ENCODE data around the gene PI4KA. TPM values are rescaled to one million over a fixed set of nuclear protein-coding genes. Genes with fewer than 3 reads are reported as not detected.
"Not testable (repeated sequence)": the region's sequence is repeated elsewhere in the genome, so short reads cannot be mapped to it uniquely, and the experiment has no call there.

The PI4KA gene
- total RNA-seq, 2 experiments from 2014 or later = 55.0 to 63.7 TPM

- intact Hi-C loops (cut with micrococcal nuclease) = no loop called here
- Mint-ChIP-seq H3K27ac (no peak overlapping the region), H3K4me3 (no peak overlapping the region), H3K36me3 (ENCODE audit: low read depth) (peaks cover 3% of the 10 kb centered on the region), H3K9me3 (no peaks in the 10 kb centered on the region), H3K4me1 (ENCODE audit: low read depth) (no peaks in the 10 kb centered on the region), H3K27me3 (ENCODE audit: low read depth) (no peaks in the 10 kb centered on the region)
- CTCF ChIA-PET = interaction anchor here (1.3 kb wide), 1 partner anchor 21 kb away, joined by 4 read pairs; no protein-coding TSS in a partner anchor
- no peak for DNase-seq
These were observed 137.0 kb downstream of the PI4KA start for GRCh38 chr22:20721409-20722218.

- CTCF ChIA-PET = interaction anchor here (1.3 kb wide), 1 partner anchor 22 kb away, joined by 4 read pairs; no protein-coding TSS in a partner anchor
- Mint-ChIP-seq H3K4me1 (ENCODE audit: low read depth) (no peaks in the 10 kb centered on the region), H3K4me3 (no peak overlapping the region), H3K27me3 (ENCODE audit: low read depth) (no peaks in the 10 kb centered on the region), H3K9me3 (no peaks in the 10 kb centered on the region), H3K36me3 (ENCODE audit: low read depth) (peaks cover 3% of the 10 kb centered on the region), H3K27ac (no peak overlapping the region)
- DNase-seq = no peak
- intact Hi-C loops (cut with micrococcal nuclease) = no loop called here
These were observed 137.8 kb downstream of the PI4KA start for GRCh38 chr22:20720692-20721408.

- H3K4me3 Mint-ChIP-seq; H3K36me3 Mint-ChIP-seq (ENCODE audit: low read depth); DNase-seq; H3K27me3 Mint-ChIP-seq (ENCODE audit: low read depth); H3K9me3 Mint-ChIP-seq; CTCF ChIA-PET; H3K27ac Mint-ChIP-seq; H3K4me1 Mint-ChIP-seq (ENCODE audit: low read depth); intact Hi-C loops (cut with micrococcal nuclease): not testable (repeated sequence)
These were observed 139.9 kb downstream of the PI4KA start for GRCh38 chr22:20718727-20719126.

- H3K4me3 Mint-ChIP-seq; CTCF ChIA-PET; H3K4me1 Mint-ChIP-seq (ENCODE audit: low read depth); H3K27ac Mint-ChIP-seq; H3K9me3 Mint-ChIP-seq; H3K27me3 Mint-ChIP-seq (ENCODE audit: low read depth); DNase-seq; intact Hi-C loops (cut with micrococcal nuclease); H3K36me3 Mint-ChIP-seq (ENCODE audit: low read depth): not testable (repeated sequence)
These were observed 140.6 kb downstream of the PI4KA start for GRCh38 chr22:20717981-20718380.

DNA sequence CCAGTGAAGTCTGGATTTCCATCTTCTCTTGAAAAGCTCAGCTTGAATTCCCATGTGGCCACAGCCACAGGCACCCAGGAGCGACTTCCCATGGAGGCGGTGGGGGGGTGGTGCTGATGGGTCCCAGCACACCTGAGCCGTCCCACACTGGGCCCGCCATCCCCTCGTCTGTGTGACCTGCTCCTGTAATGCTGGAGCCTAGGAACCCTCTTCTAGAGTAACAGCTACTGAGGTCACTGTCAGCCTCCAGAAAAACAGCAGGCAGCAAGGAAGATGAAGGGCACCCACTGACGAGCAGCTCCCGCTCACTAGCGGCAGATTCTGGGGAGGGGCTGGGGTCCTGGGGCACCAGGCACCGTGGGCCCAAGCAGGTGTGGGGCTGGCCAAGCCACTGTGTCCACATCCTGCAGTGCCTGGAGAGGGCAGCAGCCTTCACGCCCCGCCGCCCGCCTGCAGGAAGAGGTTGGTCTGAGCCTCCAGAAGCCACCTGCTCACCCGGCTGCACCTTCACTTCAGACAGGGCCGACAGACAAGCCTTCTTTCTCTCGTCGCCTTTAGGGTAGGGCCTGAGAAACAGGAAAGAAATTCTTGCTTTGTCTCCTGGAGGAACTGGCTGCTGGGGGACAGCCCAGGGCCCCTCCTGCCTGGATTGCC is 141.3 kb downstream of the PI4KA start:
- H3K36me3 Mint-ChIP-seq (ENCODE audit: low read depth); H3K27ac Mint-ChIP-seq; H3K4me3 Mint-ChIP-seq; H3K9me3 Mint-ChIP-seq; DNase-seq; H3K4me1 Mint-ChIP-seq (ENCODE audit: low read depth); CTCF ChIA-PET; H3K27me3 Mint-ChIP-seq (ENCODE audit: low read depth); intact Hi-C loops (cut with micrococcal nuclease): not testable (repeated sequence)

- H3K4me1 Mint-ChIP-seq (ENCODE audit: low read depth); H3K27ac Mint-ChIP-seq; H3K27me3 Mint-ChIP-seq (ENCODE audit: low read depth); H3K9me3 Mint-ChIP-seq; H3K36me3 Mint-ChIP-seq (ENCODE audit: low read depth); CTCF ChIA-PET; H3K4me3 Mint-ChIP-seq; DNase-seq; intact Hi-C loops (cut with micrococcal nuclease): not testable (repeated sequence)
These were observed 145.5 kb downstream of the PI4KA start for GRCh38 chr22:20713116-20713515.

DNA sequence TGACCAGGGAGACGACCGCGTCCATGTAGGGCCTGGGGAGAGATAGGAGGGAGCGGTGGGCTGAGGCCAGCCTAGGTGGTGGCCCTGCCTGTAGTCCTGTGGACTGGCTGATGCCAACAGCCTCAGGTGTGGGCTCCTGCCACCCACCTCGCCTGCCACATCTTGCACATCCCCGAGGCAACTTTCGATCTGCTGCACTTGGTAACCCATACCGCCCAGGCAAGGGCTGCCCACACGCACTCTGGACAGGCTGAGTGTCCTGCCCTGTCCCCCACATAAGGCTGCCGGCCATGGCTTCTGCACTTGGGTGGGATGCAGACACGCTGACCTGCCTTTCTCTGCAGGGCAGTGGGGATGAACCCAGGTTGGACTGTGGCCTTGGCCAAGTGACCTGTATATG is 148.6 kb downstream of the PI4KA start:
- H3K4me1 Mint-ChIP-seq (ENCODE audit: low read depth); H3K36me3 Mint-ChIP-seq (ENCODE audit: low read depth); H3K27me3 Mint-ChIP-seq (ENCODE audit: low read depth); H3K27ac Mint-ChIP-seq; H3K4me3 Mint-ChIP-seq; H3K9me3 Mint-ChIP-seq; intact Hi-C loops (cut with micrococcal nuclease); CTCF ChIA-PET; DNase-seq: not testable (repeated sequence)

GRCh38 chr22:20707549-20708118 is 151.0 kb downstream of the PI4KA start:
- H3K27ac Mint-ChIP-seq; H3K9me3 Mint-ChIP-seq; intact Hi-C loops (cut with micrococcal nuclease); DNase-seq; CTCF ChIA-PET; H3K4me3 Mint-ChIP-seq; H3K36me3 Mint-ChIP-seq (ENCODE audit: low read depth); H3K4me1 Mint-ChIP-seq (ENCODE audit: low read depth); H3K27me3 Mint-ChIP-seq (ENCODE audit: low read depth): not testable (repeated sequence)

DNA sequence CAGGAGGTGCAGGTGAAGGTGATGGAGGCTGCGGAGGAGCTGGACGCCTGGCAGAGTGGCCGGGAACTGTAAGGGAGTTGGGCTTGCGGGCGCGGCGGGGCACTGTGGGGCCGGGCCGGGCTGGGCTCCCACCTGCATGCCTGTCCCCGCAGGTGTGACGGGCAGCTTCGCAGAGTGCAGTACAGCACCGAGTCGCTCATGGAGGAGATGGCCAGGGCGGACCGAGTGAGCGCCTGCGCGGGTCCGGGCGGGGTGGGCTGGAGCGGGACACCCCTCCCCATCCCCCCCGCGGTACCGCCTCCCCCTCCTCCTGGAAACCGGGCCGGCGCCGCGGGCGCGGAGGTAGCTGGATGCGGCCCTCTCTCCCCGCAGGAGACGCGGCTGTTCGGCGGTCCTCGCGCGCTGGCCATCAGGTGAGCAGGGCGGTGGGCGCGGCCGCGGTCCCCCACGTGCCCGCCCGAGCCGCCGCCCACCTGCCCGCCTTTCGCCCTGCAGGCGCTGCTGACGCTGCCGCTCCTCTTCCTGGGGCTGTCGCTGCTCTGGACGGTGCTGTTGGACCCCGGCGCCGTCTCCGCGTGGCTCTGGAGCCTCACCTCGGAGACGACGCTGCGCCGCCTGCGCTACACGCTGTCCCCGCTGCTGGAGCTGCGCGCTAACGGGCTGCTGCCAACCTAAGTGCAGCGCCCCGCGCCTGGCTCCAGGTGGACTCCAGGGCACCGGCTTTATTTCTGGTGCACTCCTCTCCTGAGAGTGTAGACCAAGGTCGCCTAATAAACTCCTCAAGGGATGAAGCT is 154.6 kb downstream of the PI4KA start:
- intact Hi-C loops (cut with micrococcal nuclease) = loop anchor here (1.0 to 5.0 kb wide), 9 partner anchors 79 to 382 kb away; partner anchors contain the start of genes CRKL, DGCR6L and PI4KA
- H3K27ac Mint-ChIP-seq; DNase-seq; H3K36me3 Mint-ChIP-seq (ENCODE audit: low read depth); H3K27me3 Mint-ChIP-seq (ENCODE audit: low read depth); H3K9me3 Mint-ChIP-seq: not testable (repeated sequence)
- CTCF ChIA-PET = interaction anchor here (0.7 to 0.8 kb wide), 4 partner anchors 37 to 1348 kb away, joined by 3 to 5 read pairs (median 3); no protein-coding TSS in a partner anchor
- H3K4me3 Mint-ChIP-seq = peak overlapping the region; percentile 39
- H3K4me1 Mint-ChIP-seq (ENCODE audit: low read depth) = peaks cover 13% of the 10 kb centered on the region

DNA sequence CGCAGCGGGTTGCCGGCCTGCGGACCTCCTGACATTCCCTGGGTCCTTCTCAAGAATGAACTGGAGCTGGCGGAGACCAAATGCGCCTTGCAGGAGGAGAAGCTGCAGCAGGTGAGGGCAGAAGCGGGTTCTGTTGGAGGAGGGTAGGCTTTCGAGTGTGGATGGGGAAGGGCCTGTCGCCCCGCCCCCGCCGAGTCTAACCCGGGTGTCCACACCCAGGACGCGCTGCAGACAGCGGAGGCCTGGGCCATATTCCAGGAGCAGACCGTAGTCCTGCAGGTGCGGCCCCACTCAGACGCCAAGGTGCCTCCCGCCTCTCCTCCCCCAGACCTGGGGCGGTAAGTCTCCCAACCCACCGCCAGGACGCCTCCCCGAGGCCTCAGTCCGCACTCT is 155.2 kb downstream of the PI4KA start:
- CTCF ChIA-PET; DNase-seq; H3K9me3 Mint-ChIP-seq; H3K36me3 Mint-ChIP-seq (ENCODE audit: low read depth); H3K27me3 Mint-ChIP-seq (ENCODE audit: low read depth); H3K27ac Mint-ChIP-seq: not testable (repeated sequence)
- Mint-ChIP-seq H3K4me1 (ENCODE audit: low read depth) (peaks cover 13% of the 10 kb centered on the region), H3K4me3 (peak overlapping the region; percentile 97)
- intact Hi-C loops (cut with micrococcal nuclease) = loop anchor here (1.0 to 5.0 kb wide), 9 partner anchors 79 to 381 kb away; partner anchors contain the start of genes CRKL, DGCR6L and PI4KA

DNA sequence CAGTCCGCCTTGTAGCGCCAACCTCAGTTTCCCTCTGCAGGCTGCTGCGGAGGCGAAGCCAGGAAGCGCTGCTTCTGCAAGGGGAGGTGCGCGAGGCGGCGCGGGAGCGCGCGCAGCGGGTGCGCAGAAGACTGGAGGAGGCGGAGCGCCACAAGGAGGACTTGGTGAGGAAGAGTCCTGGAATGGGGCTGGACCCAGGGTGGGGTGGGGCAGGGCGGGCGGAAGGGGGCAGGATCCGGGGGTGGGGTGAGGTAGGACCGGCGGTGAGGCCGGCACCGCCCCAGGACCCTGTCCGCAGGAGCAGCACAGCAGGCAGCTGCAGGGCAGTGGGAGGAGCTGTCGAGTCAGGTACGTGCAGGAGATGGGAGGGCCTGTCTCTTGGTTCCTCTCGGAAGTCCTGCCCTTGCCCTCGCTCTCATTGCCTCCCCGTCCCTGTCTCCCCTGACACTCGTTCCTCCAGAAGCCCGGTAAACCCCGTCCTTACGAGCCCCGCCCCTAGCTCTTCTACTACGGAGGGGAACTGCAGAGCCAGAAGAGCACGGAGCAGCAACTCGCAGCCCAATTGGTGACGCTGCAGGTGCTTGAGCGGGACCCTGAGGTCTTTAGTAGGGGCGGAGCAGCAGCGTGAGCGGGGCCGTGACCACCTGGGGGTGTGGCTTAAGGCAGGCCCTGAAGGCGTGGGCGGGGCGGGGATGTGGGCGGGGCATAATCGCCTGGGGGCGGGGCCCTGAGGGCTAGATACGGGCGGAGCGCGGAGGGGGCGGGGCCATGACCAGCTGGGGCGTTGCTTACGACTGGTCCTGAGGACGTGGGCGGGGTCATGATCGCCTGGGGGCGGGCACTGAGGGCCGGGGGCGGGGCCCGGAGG is 155.8 kb downstream of the PI4KA start:
- H3K27me3 Mint-ChIP-seq (ENCODE audit: low read depth); H3K9me3 Mint-ChIP-seq; CTCF ChIA-PET; H3K36me3 Mint-ChIP-seq (ENCODE audit: low read depth): not testable (repeated sequence)
- Mint-ChIP-seq H3K4me3 (peak overlapping the region; percentile 97), H3K4me1 (ENCODE audit: low read depth) (peaks cover 13% of the 10 kb centered on the region), H3K27ac (peak overlapping the region; percentile 95)
- intact Hi-C loops (cut with micrococcal nuclease) = loop anchor here (1.0 to 5.0 kb wide), 9 partner anchors 78 to 380 kb away; partner anchors contain the start of genes CRKL, DGCR6L and PI4KA
- DNase-seq = peak; percentile 97
